ENCODE results near the gene FCRLA. TPM values are rescaled to one million over a fixed set of nuclear protein-coding genes. Genes with fewer than 3 reads are reported as not detected.

The FCRLA gene
- polyA plus RNA-seq, 1 of the 3 experiments (the other 2 are of a cell fraction) = 0.13 TPM

- Histone ChIP-seq H3K9me2 (no peaks in the 10 kb centered on the region), H3F3A (replicated peaks; ENCODE audit: insufficient read depth) (no peaks in the 10 kb centered on the region), H3K4me3 (ENCODE audit: low read depth in 2 of 2, low read length in 1 of 2) (no peak overlapping the region), H3K4me1 (ENCODE audit: control insufficient read depth in 1 of 2, insufficient read depth in 2 of 2, low read depth in 1 of 2, low read length in 1 of 2) (no peaks in the 10 kb centered on the region), H3K27ac (ENCODE audit: low read depth in 2 of 2, low read length in 1 of 2) (no peak overlapping the region), H2AFZ (ENCODE audit: low read depth) (no peak overlapping the region), H4K20me1 (ENCODE audit: insufficient read depth) (no peaks in the 10 kb centered on the region), H3K36me3 (replicated peaks in 1 of 2; ENCODE audit: control insufficient read depth in 1 of 2, insufficient read depth in 2 of 2, low read length in 1 of 2) (no peaks in the 10 kb centered on the region), H3K4me2 (no peak overlapping the region), H3K9me3 (no peaks in the 10 kb centered on the region), H3K9ac (no peak overlapping the region), H3K27me3 (ENCODE audit: insufficient read depth) (peaks cover 43% of the 10 kb centered on the region; the same call in 1 of the 2 replicates), H3K79me2 (ENCODE audit: insufficient read depth) (no peaks in the 10 kb centered on the region)
- TF ChIP-seq, protein P1, sequence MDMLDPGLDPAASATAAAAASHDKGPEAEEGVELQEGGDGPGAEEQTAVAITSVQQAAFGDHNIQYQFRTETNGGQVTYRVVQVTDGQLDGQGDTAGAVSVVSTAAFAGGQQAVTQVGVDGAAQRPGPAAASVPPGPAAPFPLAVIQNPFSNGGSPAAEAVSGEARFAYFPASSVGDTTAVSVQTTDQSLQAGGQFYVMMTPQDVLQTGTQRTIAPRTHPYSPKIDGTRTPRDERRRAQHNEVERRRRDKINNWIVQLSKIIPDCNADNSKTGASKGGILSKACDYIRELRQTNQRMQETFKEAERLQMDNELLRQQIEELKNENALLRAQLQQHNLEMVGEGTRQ (IDR thresholded peaks at IDR 0.05; ENCODE audit: borderline replicate concordance, low read depth, low read length) = no peak
- TF ChIP-seq IRF3 (IDR thresholded peaks at IDR 0.05; ENCODE audit: low read depth, low read length) (no peak), SMC3 (IDR thresholded peaks at IDR 0.05; ENCODE audit: low read depth, low read length) (no peak), POLR2AphosphoS5 (IDR thresholded peaks at IDR 0.05; ENCODE audit: low read depth, low read length) (no peak), RXRA (IDR thresholded peaks at IDR 0.05; ENCODE audit: borderline replicate concordance, low read depth) (no peak), JUND (IDR thresholded peaks at IDR 0.05) (no peak), CHD2 (IDR thresholded peaks at IDR 0.05; ENCODE audit: low read length, partially characterized antibody) (no peak), FOXM1 (IDR thresholded peaks at IDR 0.05; ENCODE audit: low read depth) (no peak), NRF1 (IDR thresholded peaks at IDR 0.05; ENCODE audit: low read depth, low read length) (no peak), NFIC (IDR thresholded peaks at IDR 0.05; ENCODE audit: borderline replicate concordance) (no peak), YY1 (IDR thresholded peaks at IDR 0.05; ENCODE audit: low read depth) (no peak)
- 11% methylated on average over 3 of the region's 3 CpGs for WGBS (ENCODE audit: low lambda C conversion rate)
- POLR2A ChIA-PET = no interaction called here
- DNase-seq = no peak
- CTCF ChIA-PET = interaction anchor here (1.3 to 1.6 kb wide), 2 partner anchors 9 to 195 kb away, joined by 4 read pairs; no protein-coding TSS in a partner anchor
These were observed 25.1 kb upstream of the FCRLA start for GRCh38 chr1:161681879-161682278.

DNA sequence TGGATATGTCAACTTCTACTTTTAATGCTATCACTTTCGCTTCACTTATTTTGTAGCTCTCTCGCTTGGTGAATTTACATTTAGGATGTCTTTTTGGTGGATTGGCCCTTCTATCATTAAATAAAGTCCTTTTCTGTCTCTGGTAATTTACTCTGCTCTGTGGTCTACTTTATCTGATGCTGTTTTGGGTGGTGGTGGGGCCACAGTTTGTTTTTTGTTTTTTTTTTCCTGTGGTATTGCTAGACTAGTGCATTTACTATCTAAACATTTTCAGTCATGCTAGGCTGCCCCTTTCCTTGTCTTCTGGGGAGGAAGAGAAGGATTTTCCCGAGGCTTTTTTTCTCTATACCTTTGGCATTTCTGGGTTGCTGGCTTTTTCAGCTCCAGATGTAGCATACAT lies 18.1 kb upstream of the FCRLA start:
- Histone ChIP-seq H3F3A (replicated peaks; ENCODE audit: insufficient read depth) (no peaks in the 10 kb centered on the region), H3K36me3 (replicated peaks in 1 of 2; ENCODE audit: control insufficient read depth in 1 of 2, insufficient read depth in 2 of 2, low read length in 1 of 2) (no peaks in the 10 kb centered on the region), H3K9ac (no peak overlapping the region), H3K27ac (ENCODE audit: low read depth in 2 of 2, low read length in 1 of 2) (no peak overlapping the region), H3K4me1 (ENCODE audit: control insufficient read depth in 1 of 2, insufficient read depth in 2 of 2, low read depth in 1 of 2, low read length in 1 of 2) (no peaks in the 10 kb centered on the region), H2AFZ (ENCODE audit: low read depth) (peak overlapping the region; percentile 1; the same call in 1 of the 2 replicates), H3K79me2 (ENCODE audit: insufficient read depth) (no peaks in the 10 kb centered on the region), H3K4me3 (ENCODE audit: low read depth in 2 of 2, low read length in 1 of 2) (no peak overlapping the region), H3K4me2 (no peak overlapping the region), H3K9me2 (no peaks in the 10 kb centered on the region), H3K9me3 (no peaks in the 10 kb centered on the region), H3K27me3 (ENCODE audit: insufficient read depth) (peaks cover 43% of the 10 kb centered on the region; the same call in 1 of the 2 replicates), H4K20me1 (ENCODE audit: insufficient read depth) (no peaks in the 10 kb centered on the region)
- 16% methylated on average over 3 of the region's 3 CpGs for WGBS (ENCODE audit: low lambda C conversion rate)
- POLR2A ChIA-PET = no interaction called here
- TF ChIP-seq RAD21 (IDR thresholded peaks at IDR 0.05; ENCODE audit: low read length) = no peak
- no peak for TF ChIP-seq GABPA (IDR thresholded peaks at IDR 0.05; ENCODE audit: low read depth)
- TF ChIP-seq, protein P1 (IDR thresholded peaks at IDR 0.05; ENCODE audit: borderline replicate concordance, low read depth, low read length) = no peak
- TF ChIP-seq NRF1 (IDR thresholded peaks at IDR 0.05; ENCODE audit: low read depth, low read length) = no peak
- no peak for TF ChIP-seq ELF1 (IDR thresholded peaks at IDR 0.05)
- no peak for TF ChIP-seq FOSL2 (IDR thresholded peaks at IDR 0.05; ENCODE audit: borderline replicate concordance, low read depth)
- no peak for TF ChIP-seq EP300 (IDR thresholded peaks at IDR 0.05; ENCODE audit: borderline replicate concordance in 1 of 2, low read depth in 1 of 2, low read length in 1 of 2)
- TF ChIP-seq CTCF (IDR thresholded peaks at IDR 0.05) = no peak
- no peak for TF ChIP-seq FOXM1 (IDR thresholded peaks at IDR 0.05; ENCODE audit: low read depth)
- no peak for TF ChIP-seq SIN3A (IDR thresholded peaks at IDR 0.05; ENCODE audit: borderline replicate concordance, low read depth, low read length)
- TF ChIP-seq JUND (IDR thresholded peaks at IDR 0.05) = no peak
- no peak for TF ChIP-seq TCF12 (IDR thresholded peaks at IDR 0.05)
- no peak for TF ChIP-seq IRF3 (IDR thresholded peaks at IDR 0.05; ENCODE audit: low read depth, low read length)
- TF ChIP-seq TAF1 (IDR thresholded peaks at IDR 0.05; ENCODE audit: borderline replicate concordance, low read depth, low read length) = no peak
- CTCF ChIA-PET = no interaction called here
- no peak for DNase-seq

Measured in SK-N-SH (cell line).